Measurements from ENCODE around the gene ARFGAP1. TPM values are rescaled to one million over a fixed set of nuclear protein-coding genes. Genes with fewer than 3 reads are reported as not detected.

The ARFGAP1 gene
- total and polyA plus RNA-seq, 2 of the 8 experiments (the other 6 are each of a cell fraction or from before 2014, with no cell fraction given) = 93.7 to 100 TPM

DNA sequence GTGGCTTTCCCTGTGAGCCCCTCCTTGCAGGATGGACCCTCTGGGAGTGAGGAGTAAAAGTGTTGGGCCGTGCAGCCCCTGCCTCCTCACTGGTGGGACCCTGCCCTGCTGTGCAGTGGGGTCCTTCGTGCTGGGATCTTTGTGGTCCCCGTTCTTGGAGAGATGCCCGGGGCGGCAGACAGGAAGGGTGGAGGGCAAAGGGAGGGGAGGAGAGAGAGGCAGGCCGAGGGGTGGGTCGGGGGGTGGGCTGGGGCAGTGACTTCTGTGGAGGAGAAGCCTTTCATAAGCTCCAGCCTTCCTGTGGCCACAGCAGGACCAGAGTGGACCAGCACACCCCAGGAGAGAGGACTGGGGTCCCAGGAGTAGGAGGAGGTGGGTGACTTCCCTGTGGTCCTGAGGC, 20.3 kb downstream of the ARFGAP1 start, which contains the start of gene COL20A1 (continued):
- TF ChIP-seq, protein P1, sequence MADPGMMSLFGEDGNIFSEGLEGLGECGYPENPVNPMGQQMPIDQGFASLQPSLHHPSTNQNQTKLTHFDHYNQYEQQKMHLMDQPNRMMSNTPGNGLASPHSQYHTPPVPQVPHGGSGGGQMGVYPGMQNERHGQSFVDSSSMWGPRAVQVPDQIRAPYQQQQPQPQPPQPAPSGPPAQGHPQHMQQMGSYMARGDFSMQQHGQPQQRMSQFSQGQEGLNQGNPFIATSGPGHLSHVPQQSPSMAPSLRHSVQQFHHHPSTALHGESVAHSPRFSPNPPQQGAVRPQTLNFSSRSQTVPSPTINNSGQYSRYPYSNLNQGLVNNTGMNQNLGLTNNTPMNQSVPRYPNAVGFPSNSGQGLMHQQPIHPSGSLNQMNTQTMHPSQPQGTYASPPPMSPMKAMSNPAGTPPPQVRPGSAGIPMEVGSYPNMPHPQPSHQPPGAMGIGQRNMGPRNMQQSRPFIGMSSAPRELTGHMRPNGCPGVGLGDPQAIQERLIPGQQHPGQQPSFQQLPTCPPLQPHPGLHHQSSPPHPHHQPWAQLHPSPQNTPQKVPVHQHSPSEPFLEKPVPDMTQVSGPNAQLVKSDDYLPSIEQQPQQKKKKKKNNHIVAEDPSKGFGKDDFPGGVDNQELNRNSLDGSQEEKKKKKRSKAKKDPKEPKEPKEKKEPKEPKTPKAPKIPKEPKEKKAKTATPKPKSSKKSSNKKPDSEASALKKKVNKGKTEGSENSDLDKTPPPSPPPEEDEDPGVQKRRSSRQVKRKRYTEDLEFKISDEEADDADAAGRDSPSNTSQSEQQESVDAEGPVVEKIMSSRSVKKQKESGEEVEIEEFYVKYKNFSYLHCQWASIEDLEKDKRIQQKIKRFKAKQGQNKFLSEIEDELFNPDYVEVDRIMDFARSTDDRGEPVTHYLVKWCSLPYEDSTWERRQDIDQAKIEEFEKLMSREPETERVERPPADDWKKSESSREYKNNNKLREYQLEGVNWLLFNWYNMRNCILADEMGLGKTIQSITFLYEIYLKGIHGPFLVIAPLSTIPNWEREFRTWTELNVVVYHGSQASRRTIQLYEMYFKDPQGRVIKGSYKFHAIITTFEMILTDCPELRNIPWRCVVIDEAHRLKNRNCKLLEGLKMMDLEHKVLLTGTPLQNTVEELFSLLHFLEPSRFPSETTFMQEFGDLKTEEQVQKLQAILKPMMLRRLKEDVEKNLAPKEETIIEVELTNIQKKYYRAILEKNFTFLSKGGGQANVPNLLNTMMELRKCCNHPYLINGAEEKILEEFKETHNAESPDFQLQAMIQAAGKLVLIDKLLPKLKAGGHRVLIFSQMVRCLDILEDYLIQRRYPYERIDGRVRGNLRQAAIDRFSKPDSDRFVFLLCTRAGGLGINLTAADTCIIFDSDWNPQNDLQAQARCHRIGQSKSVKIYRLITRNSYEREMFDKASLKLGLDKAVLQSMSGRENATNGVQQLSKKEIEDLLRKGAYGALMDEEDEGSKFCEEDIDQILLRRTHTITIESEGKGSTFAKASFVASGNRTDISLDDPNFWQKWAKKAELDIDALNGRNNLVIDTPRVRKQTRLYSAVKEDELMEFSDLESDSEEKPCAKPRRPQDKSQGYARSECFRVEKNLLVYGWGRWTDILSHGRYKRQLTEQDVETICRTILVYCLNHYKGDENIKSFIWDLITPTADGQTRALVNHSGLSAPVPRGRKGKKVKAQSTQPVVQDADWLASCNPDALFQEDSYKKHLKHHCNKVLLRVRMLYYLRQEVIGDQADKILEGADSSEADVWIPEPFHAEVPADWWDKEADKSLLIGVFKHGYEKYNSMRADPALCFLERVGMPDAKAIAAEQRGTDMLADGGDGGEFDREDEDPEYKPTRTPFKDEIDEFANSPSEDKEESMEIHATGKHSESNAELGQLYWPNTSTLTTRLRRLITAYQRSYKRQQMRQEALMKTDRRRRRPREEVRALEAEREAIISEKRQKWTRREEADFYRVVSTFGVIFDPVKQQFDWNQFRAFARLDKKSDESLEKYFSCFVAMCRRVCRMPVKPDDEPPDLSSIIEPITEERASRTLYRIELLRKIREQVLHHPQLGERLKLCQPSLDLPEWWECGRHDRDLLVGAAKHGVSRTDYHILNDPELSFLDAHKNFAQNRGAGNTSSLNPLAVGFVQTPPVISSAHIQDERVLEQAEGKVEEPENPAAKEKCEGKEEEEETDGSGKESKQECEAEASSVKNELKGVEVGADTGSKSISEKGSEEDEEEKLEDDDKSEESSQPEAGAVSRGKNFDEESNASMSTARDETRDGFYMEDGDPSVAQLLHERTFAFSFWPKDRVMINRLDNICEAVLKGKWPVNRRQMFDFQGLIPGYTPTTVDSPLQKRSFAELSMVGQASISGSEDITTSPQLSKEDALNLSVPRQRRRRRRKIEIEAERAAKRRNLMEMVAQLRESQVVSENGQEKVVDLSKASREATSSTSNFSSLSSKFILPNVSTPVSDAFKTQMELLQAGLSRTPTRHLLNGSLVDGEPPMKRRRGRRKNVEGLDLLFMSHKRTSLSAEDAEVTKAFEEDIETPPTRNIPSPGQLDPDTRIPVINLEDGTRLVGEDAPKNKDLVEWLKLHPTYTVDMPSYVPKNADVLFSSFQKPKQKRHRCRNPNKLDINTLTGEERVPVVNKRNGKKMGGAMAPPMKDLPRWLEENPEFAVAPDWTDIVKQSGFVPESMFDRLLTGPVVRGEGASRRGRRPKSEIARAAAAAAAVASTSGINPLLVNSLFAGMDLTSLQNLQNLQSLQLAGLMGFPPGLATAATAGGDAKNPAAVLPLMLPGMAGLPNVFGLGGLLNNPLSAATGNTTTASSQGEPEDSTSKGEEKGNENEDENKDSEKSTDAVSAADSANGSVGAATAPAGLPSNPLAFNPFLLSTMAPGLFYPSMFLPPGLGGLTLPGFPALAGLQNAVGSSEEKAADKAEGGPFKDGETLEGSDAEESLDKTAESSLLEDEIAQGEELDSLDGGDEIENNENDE (IDR thresholded peaks at IDR 0.05; ENCODE audit: insufficient replicate concordance, low read length) = no peak
- TF ChIP-seq POLR2AphosphoS5 (IDR thresholded peaks at IDR 0.05; ENCODE audit: low read depth, low read length) (no peak), POU5F1 (IDR thresholded peaks at IDR 0.05; ENCODE audit: low read depth, low read length) (no peak), TEAD4 (IDR thresholded peaks at IDR 0.05; ENCODE audit: low read depth, low read length) (no peak), RNF2 (IDR thresholded peaks at IDR 0.05; ENCODE audit: borderline replicate concordance, low read depth, low read length, missing control alignments, poor library complexity, severe bottlenecking) (no peak), BRCA1 (IDR thresholded peaks at IDR 0.05; ENCODE audit: low read depth, low read length) (no peak), RAD21 (IDR thresholded peaks at IDR 0.05 in 1 of 2, conservative IDR thresholded peaks at IDR 0.05 in 1 of 2; ENCODE audit: low read depth in 2 of 2, low read length in 2 of 2) (no peak), NANOG (IDR thresholded peaks at IDR 0.05; ENCODE audit: insufficient read depth, low read depth, low read length, poor library complexity, severe bottlenecking) (no peak), SAP30 (IDR thresholded peaks at IDR 0.05; ENCODE audit: insufficient read depth, insufficient replicate concordance, low read length) (no peak), GABPA (IDR thresholded peaks at IDR 0.05; ENCODE audit: borderline replicate concordance, insufficient read depth, low read length) (no peak), HDAC6 (IDR thresholded peaks at IDR 0.05; ENCODE audit: low read depth, low read length) (no peak)
